Measurements from ENCODE around the gene HERC3.
A peak's percentile ranks its signal among the peaks of the same experiment; 100 is the strongest.

The HERC3 gene

DNA sequence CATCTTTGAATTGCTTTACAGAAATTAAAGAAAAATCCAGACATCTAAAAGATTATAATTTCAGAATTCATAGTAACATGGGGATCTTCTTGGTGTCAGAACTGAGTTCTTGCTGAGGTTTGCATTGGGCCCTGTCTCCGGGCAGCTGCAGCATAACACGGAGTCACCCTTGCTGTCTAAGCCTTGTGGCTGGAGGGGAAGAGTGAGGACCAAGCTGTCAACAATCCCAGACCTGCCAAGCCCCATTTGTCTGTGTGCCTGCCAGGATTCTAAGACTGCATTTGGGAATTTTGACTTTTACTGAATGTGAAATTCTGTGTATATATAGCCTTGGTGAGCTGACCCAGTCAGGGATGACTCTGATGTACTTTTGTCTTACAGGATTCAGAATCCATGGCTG is 130.5 kb downstream of the HERC3 start:
- no peak for DNase-seq

DNA sequence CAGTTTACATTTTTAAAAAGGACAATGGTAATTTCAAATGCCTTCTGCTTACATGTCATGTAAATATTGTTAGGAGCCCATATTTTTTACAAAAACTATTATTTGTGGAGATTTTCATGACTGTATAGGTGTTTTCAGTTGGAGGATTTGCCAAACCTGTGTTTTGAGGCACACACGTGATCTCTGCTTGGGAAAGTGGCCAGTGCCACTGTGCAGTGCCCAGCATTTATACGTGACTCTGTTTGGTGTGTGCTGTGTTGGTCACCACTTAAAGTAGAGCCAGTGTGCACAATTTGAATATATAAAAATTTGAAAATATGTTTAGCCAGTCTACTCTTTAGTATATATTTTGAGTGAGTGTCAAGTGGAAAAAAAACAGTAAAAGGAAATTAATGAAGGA is 132.1 kb downstream of the HERC3 start:
- no peak for DNase-seq

DNA sequence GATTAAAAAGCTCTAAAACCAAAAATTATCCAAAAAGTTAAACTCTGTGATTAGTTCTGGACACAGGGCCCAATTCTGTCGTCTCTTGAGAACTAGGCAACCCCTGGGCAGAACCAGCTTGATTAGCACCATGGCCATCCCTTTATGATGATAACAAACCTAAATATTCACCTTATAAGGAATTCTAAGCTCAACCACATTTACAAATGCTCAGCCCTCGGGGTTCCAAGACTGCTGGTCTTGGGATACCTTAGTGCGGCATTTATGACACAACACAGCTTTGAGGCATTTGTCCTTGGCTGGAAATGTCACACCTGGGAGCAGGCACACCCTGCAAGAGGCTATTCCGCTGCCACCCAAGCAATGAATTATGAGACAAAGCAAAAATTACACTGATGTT is 132.9 kb downstream of the HERC3 start:
- DNase-seq, result no peak

DNA sequence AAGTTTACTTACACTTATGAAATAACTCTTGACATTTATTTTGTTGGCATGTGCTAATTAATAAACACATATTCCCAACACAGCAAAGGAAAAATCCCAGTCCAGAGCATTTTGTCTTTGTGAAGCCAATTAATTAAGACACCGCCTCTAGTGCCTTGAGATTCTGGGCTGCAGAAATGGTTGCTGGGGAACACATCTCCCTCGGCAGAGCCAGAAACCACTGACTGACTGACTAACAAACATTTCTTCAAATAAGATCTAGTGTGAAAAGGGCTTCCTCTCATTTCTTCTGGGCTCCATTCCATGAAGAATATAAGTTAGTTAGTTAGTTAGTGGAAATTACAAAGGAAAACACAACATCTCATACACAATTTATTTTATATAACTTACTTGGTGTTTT is 133.7 kb downstream of the HERC3 start:
- DNase-seq, result no peak

DNA sequence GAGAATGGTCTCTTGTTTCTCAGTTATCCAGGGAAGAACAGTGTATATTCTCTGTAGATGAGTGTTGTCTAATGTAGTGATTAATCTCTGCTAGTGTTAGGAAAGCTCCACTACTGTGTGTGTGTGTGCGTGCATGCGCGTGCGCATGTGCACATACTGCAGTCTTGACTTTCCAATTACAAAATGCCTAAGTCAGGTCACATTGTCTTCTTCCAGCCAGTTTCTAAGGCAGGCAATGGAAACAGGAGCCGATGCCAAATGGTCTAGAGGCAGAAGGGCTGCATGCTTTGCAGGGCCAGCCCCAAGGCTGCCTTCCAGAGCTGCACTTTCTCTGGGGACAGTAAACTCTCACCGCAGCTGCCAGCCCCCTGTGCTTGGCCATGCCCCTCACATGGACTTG is 135.9 kb downstream of the HERC3 start:
- no peak for DNase-seq

GRCh38 chr4:88729146-88729760 is 137.0 kb downstream of the HERC3 start:
- no peak for DNase-seq

DNA sequence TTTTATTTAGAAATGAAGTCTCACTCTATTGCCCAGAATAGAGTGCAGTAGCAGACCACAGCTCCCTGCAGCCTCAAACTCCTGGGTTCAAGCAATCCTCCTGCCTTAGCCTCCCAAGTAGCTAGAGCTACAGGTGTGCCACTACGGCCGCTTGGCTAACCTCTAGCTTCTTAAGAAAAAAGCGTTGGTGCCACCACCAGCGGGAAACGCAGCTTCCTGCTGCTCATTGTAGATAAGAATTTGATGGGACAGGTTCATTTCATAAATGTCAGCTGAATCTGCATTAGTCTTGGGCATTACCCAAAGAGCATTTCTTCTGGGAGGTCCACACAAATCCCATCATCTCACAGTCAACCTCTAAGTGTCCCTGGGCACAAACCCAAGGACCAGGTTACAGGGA is 138.5 kb downstream of the HERC3 start:
- DNase-seq, result no peak

DNA sequence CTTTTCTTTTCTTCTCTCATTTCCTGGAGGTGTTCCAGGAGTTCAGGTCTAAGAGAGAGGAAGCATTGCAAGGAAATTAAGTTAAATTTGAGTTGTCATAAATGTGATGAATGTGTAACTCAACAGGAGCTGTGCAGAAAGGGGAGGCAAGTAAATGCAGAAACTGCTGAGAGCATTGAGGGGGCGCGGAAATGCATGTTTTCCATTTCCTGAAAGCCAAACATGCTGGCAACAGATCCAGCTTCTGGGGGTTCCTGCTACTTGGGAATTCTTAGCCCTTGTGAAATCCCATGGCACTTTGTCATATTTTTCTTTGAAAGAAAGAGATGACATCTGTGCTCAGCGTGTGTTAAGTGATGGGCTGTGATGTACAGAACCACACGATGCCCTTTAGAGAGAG is 139.1 kb downstream of the HERC3 start:
- DNase-seq, result no peak

GRCh38 chr4:88732714-88733368 is 140.6 kb downstream of the HERC3 start:
- DNase-seq, result no peak

DNA sequence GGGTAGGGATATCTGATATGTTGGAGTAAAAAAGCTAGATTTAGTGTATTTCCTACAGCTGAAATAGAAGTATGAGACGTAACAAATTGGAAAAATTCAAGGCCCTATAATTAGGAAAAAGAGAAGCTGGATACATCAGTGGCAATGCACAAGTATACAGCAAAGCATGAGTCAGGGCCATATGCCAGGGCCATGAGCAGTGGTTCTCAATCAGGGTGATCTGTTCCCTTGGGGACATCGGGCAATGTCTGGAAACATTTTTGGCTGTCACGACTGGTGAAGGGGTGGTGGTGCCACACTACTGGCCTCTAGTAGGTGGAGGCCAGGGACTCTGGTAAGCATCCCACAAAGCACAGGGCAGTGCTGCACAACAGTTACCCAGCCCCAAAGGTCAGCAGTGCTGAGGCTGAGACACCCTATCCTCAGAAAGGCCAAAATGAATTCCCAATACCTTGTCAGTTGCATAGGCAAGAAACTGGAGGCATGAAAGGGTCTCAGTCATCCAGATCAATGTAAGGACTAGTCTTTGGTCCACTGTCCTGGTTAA is 142.2 kb downstream of the HERC3 start:
- no peak for DNase-seq

GRCh38 chr4:88735564-88735963 is 143.3 kb downstream of the HERC3 start:
- DNase-seq, result no peak

- no peak for DNase-seq
Observed at GRCh38 chr4:88736264-88736663, 144.0 kb downstream of the HERC3 start.

DNA sequence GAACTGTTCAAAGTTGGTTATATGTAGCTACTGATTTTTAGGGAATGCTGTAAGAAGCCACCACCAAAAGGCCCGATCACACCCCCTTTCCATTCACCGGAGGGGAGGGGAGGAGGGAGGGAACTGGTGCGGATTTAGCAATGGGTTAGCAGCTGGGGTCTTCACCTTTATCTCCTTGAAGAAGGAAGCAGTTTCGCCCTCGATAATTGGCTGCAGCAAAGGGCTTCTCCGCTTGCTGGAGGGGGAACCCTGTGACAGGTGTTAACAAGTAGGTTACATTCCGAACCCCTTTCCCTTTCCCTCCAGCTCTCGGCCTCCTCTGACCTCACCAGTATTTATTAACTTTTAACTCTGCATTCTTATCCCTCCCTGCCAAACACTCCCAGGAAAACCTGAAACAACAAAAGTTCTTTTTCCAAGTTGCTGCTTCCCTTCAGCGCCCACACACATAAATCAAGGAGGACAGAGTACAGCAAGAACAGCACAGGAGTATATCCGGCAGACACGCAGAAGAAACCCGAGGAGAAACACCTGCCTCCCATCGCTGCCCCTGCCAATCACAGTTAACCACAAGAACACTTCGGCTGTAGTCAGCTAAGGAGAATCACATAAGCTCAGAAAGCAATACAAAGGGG is 145.1 kb downstream of the HERC3 start:
- DNase-seq, result peak; percentile 11

- DNase-seq, result no peak
Observed at GRCh38 chr4:88738180-88738579, 145.9 kb downstream of the HERC3 start.

DNA sequence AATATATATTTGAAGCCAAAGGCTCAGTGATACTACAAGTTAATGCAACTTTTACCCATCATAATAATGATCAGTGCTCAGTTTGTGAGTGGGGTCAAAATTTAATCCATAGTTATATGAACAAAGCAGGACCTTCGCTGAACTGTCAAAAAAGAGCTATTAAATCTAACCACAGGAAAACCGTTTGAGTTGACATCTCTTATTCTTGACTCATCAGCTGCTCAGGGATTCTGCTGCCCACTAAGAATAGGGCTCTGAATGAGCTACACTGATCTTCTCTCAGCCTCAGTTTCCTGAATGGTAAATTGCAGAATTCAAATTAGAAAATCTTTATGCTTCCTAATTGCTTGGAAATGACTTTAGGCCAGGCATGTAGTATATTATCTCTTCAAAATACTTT is 150.3 kb downstream of the HERC3 start:
- no peak for DNase-seq

- no peak for DNase-seq
Observed at GRCh38 chr4:88743696-88744095, 151.4 kb downstream of the HERC3 start.

DNA sequence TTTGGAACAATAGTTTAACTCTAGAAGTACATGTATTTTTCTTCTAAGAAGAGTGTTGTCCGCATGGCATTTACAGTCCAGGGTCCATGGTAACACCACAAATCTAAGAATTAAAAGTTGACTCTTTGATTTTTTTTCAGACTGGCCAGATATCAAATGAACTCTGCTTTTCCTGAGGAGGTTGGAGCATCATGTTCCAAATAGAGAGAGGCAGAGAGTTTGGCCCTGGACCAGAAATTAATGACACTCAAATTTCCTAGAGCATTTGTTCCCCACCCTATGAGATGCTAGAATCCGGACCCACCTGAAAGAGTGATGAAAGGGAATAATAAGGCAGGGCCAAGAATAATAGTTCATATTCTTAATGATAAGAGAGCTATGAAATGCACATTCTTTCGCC is 152.3 kb downstream of the HERC3 start:
- no peak for DNase-seq

DNA sequence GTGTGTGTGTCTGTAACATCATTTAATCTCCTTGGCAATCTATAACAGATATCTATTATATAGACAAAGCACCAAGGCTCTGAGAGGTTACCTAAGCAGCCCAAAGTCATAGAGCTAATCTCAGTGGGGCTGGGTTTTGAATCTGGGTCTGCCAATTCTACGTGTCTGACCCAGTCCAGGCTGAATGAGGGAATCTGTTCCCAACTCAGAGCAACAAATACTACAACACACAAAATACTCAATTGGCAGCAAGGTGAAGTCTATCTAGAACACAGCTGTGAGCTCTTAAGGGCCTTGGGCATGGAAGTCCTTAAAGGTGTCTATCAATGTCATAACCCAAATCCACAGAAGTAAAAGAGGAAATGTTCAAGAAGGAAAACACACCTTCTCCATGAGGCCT is 152.9 kb downstream of the HERC3 start:
- DNase-seq, result no peak

DNA sequence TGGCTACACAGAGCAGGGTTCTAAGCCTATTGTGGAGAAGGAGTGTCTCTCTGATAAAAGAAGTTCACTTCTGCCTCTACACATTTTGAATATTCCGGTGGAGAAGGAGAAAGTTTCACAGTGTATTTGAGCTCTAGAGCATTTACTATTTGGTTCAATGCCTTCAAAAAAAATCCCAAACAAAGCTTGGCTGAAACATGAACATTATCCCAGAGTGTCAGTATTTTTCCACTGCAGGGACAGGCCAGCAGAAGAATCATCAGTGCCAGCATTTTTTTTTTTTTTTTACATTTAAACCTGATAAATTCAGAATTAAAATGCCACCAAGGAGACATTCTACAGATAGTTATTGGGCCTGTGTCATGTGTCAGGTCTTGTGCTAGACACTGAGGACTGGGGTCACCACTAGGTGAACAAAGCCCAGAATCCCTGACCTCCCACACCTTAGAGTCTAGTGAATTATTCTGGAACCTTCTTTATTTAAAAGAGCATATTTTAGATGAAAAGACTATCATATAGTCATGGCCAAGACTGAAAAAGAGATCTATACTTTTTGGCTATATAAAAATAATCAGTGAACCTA is 153.4 kb downstream of the HERC3 start:
- no peak for DNase-seq

GRCh38 chr4:88746206-88746605 is 153.9 kb downstream of the HERC3 start:
- DNase-seq, result no peak

DNA sequence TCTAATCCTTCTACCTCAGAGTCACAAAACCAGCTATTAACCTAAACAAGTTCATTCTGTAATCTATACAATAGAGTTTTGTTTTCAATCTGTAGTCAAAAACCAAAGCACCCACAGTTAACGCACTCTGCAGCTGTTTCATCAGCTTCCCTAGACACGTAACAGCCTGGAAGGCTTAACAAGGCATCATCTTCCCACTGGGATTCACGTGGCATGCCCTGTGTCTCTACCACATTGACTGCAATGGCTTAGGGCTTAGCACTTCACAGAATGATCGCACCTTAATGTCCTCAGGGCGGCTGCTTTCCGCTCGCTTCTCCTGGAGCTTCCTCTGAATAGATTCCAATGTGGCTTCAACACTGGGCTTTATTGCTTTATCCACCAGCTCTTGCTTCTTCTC is 155.1 kb downstream of the HERC3 start:
- DNase-seq, result no peak

- DNase-seq, result no peak
Observed at GRCh38 chr4:88750369-88750768, 158.1 kb downstream of the HERC3 start.

DNA sequence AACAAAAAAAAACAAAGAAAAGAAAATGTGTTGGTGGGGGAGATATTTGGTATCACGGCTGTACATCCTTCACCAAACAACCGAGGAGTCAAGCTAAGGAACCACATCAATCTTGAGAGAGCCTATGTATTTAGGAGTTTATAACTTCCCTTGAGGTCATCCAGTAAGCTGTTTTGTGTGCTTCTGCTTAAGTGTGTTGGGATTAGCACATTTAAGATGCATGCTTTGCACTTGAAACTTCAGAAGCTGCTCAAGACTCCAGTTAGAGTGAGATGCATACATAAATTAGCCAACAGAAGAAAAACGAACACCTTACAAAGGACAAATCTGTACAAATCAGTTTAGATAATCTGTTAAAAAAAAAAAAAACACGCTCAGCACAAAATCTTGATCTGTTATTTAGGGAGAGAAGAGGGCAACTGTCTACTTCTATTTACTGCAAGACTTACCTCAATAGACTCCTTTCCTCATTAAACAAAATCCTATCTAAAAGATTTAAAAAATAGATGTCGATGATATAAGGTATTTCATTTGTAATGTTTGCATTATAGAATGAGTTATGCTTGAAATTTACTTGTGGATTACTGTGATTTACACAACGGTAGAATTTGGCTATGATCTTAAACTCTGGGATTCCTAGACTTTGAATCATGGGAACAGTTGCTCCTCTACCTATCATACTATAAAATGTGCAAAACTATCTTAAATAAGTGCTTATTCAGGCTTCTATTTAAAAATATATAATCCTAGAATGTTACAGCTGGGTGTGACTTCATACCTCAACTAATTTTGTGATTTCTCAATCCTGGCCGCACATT is 159.2 kb downstream of the HERC3 start:
- no peak for DNase-seq

All from CD4-positive, alpha-beta T cell treated with Interleukin-12 subunit alpha and Interleukin-12 subunit beta, for 1 hour (primary cell).